ENCODE results near the gene CCDC171. TPM values are rescaled to one million over a fixed set of nuclear protein-coding genes. Genes with fewer than 3 reads are reported as not detected.
"Not testable (repeated sequence)": the region's sequence is repeated elsewhere in the genome, so short reads cannot be mapped to it uniquely, and the experiment has no call there.

CCDC171 gene
- total RNA-seq, 3 donors from 2014 or later, result 3.6 to 4.5 (median 3.6) TPM

GRCh38 chr9:15572200-15572770 is 19.4 kb downstream of the CCDC171 start:
- Histone ChIP-seq H3K9me3 (no peaks in the 10 kb centered on the region), H3K4me3 (no peak overlapping the region), H3K4me1 (ENCODE audit: low read depth) (no peaks in the 10 kb centered on the region), H3K36me3 (ENCODE audit: low read depth) (no peaks in the 10 kb centered on the region)
- no peak for DNase-seq
- no peak for ATAC-seq
- intact Hi-C loops (cut with DNase I, micrococcal nuclease), result no loop called here
- TF ChIP-seq CTCF (IDR thresholded peaks at IDR 0.05), result no peak

GRCh38 chr9:15576350-15577050 is 23.7 kb downstream of the CCDC171 start:
- DNase-seq (no peak), ATAC-seq (no peak)
- Histone ChIP-seq H3K4me1 (ENCODE audit: low read depth) (no peaks in the 10 kb centered on the region), H3K9me3 (no peaks in the 10 kb centered on the region), H3K4me3 (no peak overlapping the region), H3K36me3 (ENCODE audit: low read depth) (no peaks in the 10 kb centered on the region)
- intact Hi-C loops (cut with DNase I, micrococcal nuclease), result no loop called here
- TF ChIP-seq CTCF (IDR thresholded peaks at IDR 0.05), result no peak

DNA sequence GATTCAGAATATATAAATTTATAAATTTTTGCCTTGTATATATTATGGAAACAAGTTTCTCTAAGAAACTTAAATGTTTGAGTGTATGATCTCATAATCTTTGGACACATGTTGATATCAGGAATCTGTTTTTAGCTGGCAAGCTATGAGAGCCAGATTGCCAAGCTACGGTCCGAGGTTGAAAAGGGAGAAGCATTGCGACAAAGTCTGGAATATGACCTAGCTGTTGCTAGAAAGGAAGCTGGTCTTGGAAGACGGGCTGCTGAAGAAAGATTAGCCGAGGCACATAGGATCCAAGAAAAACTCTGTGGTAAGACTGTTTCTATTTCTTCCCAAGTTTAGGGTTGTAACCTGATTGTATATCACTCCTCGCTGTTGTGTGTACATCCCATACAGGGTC is 25.9 kb downstream of the CCDC171 start:
- Histone ChIP-seq H3K4me1 (ENCODE audit: low read depth) (no peaks in the 10 kb centered on the region), H3K9me3 (no peaks in the 10 kb centered on the region), H3K4me3 (no peak overlapping the region), H3K36me3 (ENCODE audit: low read depth) (no peaks in the 10 kb centered on the region)
- TF ChIP-seq CTCF (IDR thresholded peaks at IDR 0.05), result no peak
- intact Hi-C loops (cut with DNase I, micrococcal nuclease), result no loop called here
- DNase-seq (no peak), ATAC-seq (no peak)

DNA sequence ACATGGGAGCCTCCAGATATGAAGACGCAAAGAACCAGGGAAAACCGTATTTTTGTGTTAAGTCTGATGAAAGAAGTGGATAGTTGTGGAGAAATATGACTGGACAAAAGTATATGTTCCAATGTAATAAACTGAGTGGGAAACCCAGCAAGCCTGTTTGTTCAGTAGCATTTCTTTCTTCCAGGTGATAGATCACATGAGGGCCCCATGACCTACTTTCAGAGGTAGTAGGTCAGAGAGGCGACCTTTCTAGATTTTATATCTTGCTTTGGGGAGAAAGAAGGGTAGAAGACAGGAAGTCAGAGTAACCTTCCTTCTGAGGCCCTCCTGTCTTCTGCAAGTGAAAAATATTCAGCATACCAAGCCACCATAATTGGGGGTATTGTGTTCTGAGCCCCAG is 31.5 kb downstream of the CCDC171 start:
- intact Hi-C loops (cut with DNase I, micrococcal nuclease), result no loop called here
- Histone ChIP-seq H3K4me1 (ENCODE audit: low read depth) (no peaks in the 10 kb centered on the region), H3K4me3 (no peak overlapping the region), H3K36me3 (ENCODE audit: low read depth) (no peaks in the 10 kb centered on the region), H3K9me3 (no peaks in the 10 kb centered on the region)
- ATAC-seq, result no peak
- no peak for DNase-seq
- no peak for TF ChIP-seq CTCF (IDR thresholded peaks at IDR 0.05)

- ATAC-seq (no peak), DNase-seq (no peak)
- Histone ChIP-seq H3K4me1 (ENCODE audit: low read depth) (no peaks in the 10 kb centered on the region), H3K36me3 (ENCODE audit: low read depth) (no peaks in the 10 kb centered on the region), H3K4me3 (no peak overlapping the region), H3K9me3 (peaks cover 6% of the 10 kb centered on the region)
- no peak for TF ChIP-seq CTCF (IDR thresholded peaks at IDR 0.05)
- intact Hi-C loops (cut with DNase I, micrococcal nuclease), result no loop called here
Observed at GRCh38 chr9:15592317-15592716, 39.5 kb downstream of the CCDC171 start.

GRCh38 chr9:15592940-15593339 is 40.1 kb downstream of the CCDC171 start:
- DNase-seq; ATAC-seq; intact Hi-C loops (cut with DNase I, micrococcal nuclease): not testable (repeated sequence)

DNA sequence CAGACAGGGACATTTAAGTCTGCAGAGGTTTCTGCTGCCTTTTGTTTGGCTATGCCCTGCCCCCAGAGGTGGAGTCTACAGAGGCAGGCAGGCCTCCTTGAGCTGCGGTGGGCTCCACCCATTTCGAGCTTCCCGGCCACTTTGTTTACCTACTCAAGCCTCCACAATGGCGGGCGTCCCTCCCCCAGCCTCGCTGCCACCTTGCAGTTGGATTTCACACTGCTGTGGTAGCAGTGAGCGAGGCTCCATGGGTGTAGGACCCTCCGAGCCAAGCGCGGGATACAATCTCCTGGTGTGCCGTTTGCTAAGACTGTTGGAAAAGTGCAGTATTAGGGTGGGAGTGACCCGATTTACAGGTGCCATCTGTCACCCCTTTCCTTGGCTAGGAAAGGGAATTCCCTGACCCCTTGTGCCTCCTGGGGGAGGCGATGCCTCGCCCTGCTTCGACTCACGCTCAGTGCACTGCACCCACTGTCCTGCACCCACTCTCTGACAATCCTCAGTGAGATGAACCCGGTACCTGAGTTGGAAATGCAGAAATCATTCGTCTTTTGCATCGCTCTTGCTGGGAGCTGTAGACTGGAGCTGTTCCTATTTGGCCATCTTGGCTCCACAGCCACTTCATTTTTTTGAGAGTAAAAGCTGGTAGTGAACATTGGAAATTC is 48.0 kb downstream of the CCDC171 start:
- H3K4me1 ChIP-seq (ENCODE audit: low read depth); ATAC-seq; intact Hi-C loops (cut with DNase I, micrococcal nuclease); H3K9me3 ChIP-seq; H3K4me3 ChIP-seq; H3K36me3 ChIP-seq (ENCODE audit: low read depth); DNase-seq: not testable (repeated sequence)

More at GRCh38 chr9:15592940-15593339, 40.1 kb downstream of the CCDC171 start:
- not testable (repeated sequence) for H3K4me3 ChIP-seq; H3K4me1 ChIP-seq (ENCODE audit: low read depth); H3K9me3 ChIP-seq; H3K36me3 ChIP-seq (ENCODE audit: low read depth)
